ENCODE data around the gene CTRB2.

GRCh38 chr16:75224306-75225082 is 17.5 kb upstream of the CTRB2 start:
- no peak for TF ChIP-seq CTCF (IDR thresholded peaks at IDR 0.05)
- TF ChIP-seq POLR2A (IDR thresholded peaks at IDR 0.05) = no peak

Measured in lower leg skin (tissue), 3 donors.